MM.1S (cell line): ENCODE data around the gene MED16.

Experiments
- DNase-seq: peaks from one replicate; pipeline ENCODE4 v3.0.0-alpha.2; 2015
- H2AFZ ChIP-seq: fragments of 300-600 bp; sonication (generic); 2 replicates; pipeline ENCODE4 v1.6.0; 2016; ENCODE audit warnings: antibody characterized with exemption, low read length
- H3F3A ChIP-seq: fragments of 300-600 bp; sonication (generic); 2 replicates; pipeline ENCODE4 v1.6.1; 2016; ENCODE audit warnings: mild to moderate bottlenecking, antibody characterized with exemption, low read length, moderate library complexity, mixed read lengths; ENCODE audit not compliant: insufficient read depth
- H3K27ac ChIP-seq: fragments of 300-600 bp; sonication (generic); 2 replicates; pipeline ENCODE4 v1.5.1; 2016; ENCODE audit warnings: mild to moderate bottlenecking, low read length
- H3K27me3 ChIP-seq: fragments of 300-600 bp; sonication (generic); replicated peaks from 2 replicates; pipeline ENCODE4 v1.6.0; 2016; ENCODE audit warnings: low read length; ENCODE audit not compliant: insufficient read depth
- H3K36me3 ChIP-seq: fragments of 300-600 bp; sonication (generic); replicated peaks from 2 replicates; pipeline ENCODE4 v1.6.1; 2016; ENCODE audit warnings: mild to moderate bottlenecking, low read length, mixed read lengths; ENCODE audit not compliant: insufficient read depth
- H3K4me1 ChIP-seq: fragments of 300-600 bp; sonication (generic); 2 replicates; pipeline ENCODE4 v1.6.1; 2016; ENCODE audit warnings: low read length, mixed read lengths
- H3K4me2 ChIP-seq: fragments of 300-600 bp; sonication (generic); 2 replicates; pipeline ENCODE4 v1.6.0; 2016; ENCODE audit warnings: low read depth, low read length
- H3K4me3 ChIP-seq: fragments of 300-600 bp; sonication (generic); 2 replicates; pipeline ENCODE4 v1.5.1; 2016; ENCODE audit warnings: low read length, mixed read lengths
- H3K79me2 ChIP-seq: fragments of 300-600 bp; sonication (generic); 2 replicates; pipeline ENCODE4 v1.6.1; 2016; ENCODE audit warnings: mixed run types, low read length, mixed read lengths
- H3K9ac ChIP-seq: fragments of 300-600 bp; sonication (generic); 2 replicates; pipeline ENCODE4 v1.6.1; 2016; ENCODE audit warnings: low read length, mixed read lengths
- H3K9me2 ChIP-seq: fragments of 300-600 bp; sonication (generic); replicated peaks from 2 replicates; pipeline ENCODE4 v1.6.1; 2016; ENCODE audit warnings: mild to moderate bottlenecking, low read length, mixed read lengths; ENCODE audit not compliant: insufficient read depth
- H3K9me3 ChIP-seq: fragments of 300-600 bp; sonication (generic); replicated peaks from 2 replicates; pipeline ENCODE4 v1.6.1; 2016; ENCODE audit warnings: mild to moderate bottlenecking, low read length, mixed read lengths; ENCODE audit not compliant: insufficient read depth
- H4K20me1 ChIP-seq: fragments of 300-600 bp; sonication (generic); 2 replicates; pipeline ENCODE4 v1.6.1; 2016; ENCODE audit warnings: mild to moderate bottlenecking, low read length, moderate library complexity, mixed read lengths; ENCODE audit not compliant: insufficient read depth
- CTCF ChIP-seq: fragments of 300-600 bp; sonication (generic); IDR thresholded peaks from 2 replicates; pipeline ENCODE4 v1.5.1; 2016; ENCODE audit warnings: antibody characterized with exemption, low read length, mixed read lengths
- EZH2 ChIP-seq: fragments of 300-600 bp; sonication (generic); optimal IDR thresholded peaks from 2 replicates; pipeline ENCODE3; 2017; ENCODE audit warnings: low read depth, mild to moderate bottlenecking, antibody characterized with exemption, low read length, mixed read lengths
- EZH2phosphoT487 ChIP-seq: fragments of 300-600 bp; sonication (generic); IDR thresholded peaks from 2 replicates; pipeline ENCODE4 v1.6.1; 2018; ENCODE audit warnings: antibody characterized with exemption, low read length

MED16 gene

GRCh38 chr19:927351-927779 lies 34.4 kb upstream of the MED16 start:
- Histone ChIP-seq H3K9ac (no peak overlapping the region; the same call in 1 of the 2 replicates), H3F3A (peaks cover 18% of the 10 kb centered on the region; the same call in 1 of the 2 replicates), H3K4me1 (peaks cover 5% of the 10 kb centered on the region), H3K79me2 (peaks cover 33% of the 10 kb centered on the region), H3K4me2 (no peak overlapping the region; the same call in 1 of the 2 replicates), H3K27me3 (no peaks in the 10 kb centered on the region), H4K20me1 (no peaks in the 10 kb centered on the region), H3K9me3 (no peaks in the 10 kb centered on the region), H3K36me3 (no peaks in the 10 kb centered on the region), H3K4me3 (peak overlapping the region; percentile 85), H3K27ac (no peak overlapping the region), H2AFZ (peak overlapping the region; percentile 57; the same call in 1 of the 2 replicates), H3K9me2 (no peaks in the 10 kb centered on the region)
- TF ChIP-seq CTCF = no peak
- no peak for TF ChIP-seq EZH2phosphoT487
- no peak for TF ChIP-seq EZH2
- DNase-seq = no peak

GRCh38 chr19:926589-927350 lies 33.8 kb upstream of the MED16 start:
- peak overlapping the region; percentile 84 for H3K4me2 ChIP-seq
- no peak for TF ChIP-seq EZH2phosphoT487
- no peak for TF ChIP-seq EZH2
- TF ChIP-seq CTCF = no peak
- H3K27ac ChIP-seq = peak overlapping the region; percentile 16; the same call in 1 of the 2 replicates
- no peaks in the 10 kb centered on the region for H3K9me3 ChIP-seq
- H3K4me3 ChIP-seq = peak overlapping the region; percentile 85
- H3K9ac ChIP-seq = peak overlapping the region; percentile 84
- H3K4me1 ChIP-seq = peaks cover 5% of the 10 kb centered on the region
- peaks cover 18% of the 10 kb centered on the region; the same call in 1 of the 2 replicates for H3F3A ChIP-seq
- no peaks in the 10 kb centered on the region for H3K36me3 ChIP-seq
- H3K79me2 ChIP-seq = peaks cover 29% of the 10 kb centered on the region
- H3K27me3 ChIP-seq = no peaks in the 10 kb centered on the region
- H2AFZ ChIP-seq = peak overlapping the region; percentile 57
- DNase-seq = peak; percentile 70
- H3K9me2 ChIP-seq = no peaks in the 10 kb centered on the region
- no peaks in the 10 kb centered on the region for H4K20me1 ChIP-seq

- no peak for DNase-seq
- Histone ChIP-seq H3K79me2 (peaks cover 29% of the 10 kb centered on the region), H3K4me2 (peak overlapping the region; percentile 84), H3K4me3 (peak overlapping the region; percentile 85), H3K36me3 (no peaks in the 10 kb centered on the region), H3K9me2 (no peaks in the 10 kb centered on the region), H3K9ac (peak overlapping the region; percentile 84), H3K9me3 (no peaks in the 10 kb centered on the region), H3K4me1 (peaks cover 5% of the 10 kb centered on the region), H3K27ac (peak overlapping the region; percentile 16; the same call in 1 of the 2 replicates), H4K20me1 (no peaks in the 10 kb centered on the region), H3F3A (peaks cover 18% of the 10 kb centered on the region; the same call in 1 of the 2 replicates), H3K27me3 (peaks cover 1% of the 10 kb centered on the region), H2AFZ (peak overlapping the region; percentile 57)
- no peak for TF ChIP-seq EZH2
- no peak for TF ChIP-seq CTCF
- no peak for TF ChIP-seq EZH2phosphoT487
Observed at GRCh38 chr19:926323-926588, 33.3 kb upstream of the MED16 start.
